ENCODE results near the gene SPRN.

DNA sequence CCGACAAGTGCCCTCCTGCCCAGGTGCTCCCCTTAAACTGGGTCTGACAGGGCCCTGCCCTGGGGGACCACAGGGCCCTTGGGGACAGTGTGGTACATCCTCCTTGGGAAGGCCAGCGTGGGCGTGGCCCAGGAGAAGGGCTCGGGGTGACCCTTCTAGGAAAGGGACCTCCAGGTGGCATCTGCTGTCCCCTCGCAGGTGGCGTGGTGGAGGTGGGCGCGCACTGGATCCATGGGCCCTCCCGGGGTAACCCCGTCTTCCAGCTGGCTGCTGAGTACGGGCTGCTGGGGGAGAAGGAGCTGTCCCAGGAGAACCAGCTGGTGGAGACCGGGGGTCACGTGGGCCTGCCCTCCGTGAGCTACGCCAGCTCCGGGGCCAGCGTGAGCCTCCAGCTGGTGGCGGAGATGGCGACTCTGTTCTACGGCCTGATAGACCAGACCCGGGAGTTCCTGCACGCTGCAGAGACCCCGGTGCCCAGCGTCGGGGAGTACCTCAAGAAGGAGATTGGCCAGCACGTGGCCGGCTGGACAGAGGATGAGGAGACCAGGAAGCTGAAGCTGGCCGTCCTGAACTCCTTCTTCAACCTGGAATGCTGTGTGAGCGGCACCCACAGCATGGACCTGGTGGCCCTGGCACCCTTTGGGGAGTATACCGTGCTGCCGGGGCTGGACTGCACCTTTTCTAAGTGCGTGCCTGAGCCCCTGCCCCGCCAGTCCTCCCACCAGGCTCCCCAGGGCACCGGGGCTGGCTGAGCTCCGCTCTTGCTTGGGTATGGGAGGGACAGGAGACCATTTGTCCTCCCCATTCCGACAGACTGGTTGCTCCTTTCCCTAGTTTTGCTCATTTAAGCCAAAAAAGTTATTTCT lies 44.4 kb downstream of the SPRN start:
- TF ChIP-seq, protein P1, sequence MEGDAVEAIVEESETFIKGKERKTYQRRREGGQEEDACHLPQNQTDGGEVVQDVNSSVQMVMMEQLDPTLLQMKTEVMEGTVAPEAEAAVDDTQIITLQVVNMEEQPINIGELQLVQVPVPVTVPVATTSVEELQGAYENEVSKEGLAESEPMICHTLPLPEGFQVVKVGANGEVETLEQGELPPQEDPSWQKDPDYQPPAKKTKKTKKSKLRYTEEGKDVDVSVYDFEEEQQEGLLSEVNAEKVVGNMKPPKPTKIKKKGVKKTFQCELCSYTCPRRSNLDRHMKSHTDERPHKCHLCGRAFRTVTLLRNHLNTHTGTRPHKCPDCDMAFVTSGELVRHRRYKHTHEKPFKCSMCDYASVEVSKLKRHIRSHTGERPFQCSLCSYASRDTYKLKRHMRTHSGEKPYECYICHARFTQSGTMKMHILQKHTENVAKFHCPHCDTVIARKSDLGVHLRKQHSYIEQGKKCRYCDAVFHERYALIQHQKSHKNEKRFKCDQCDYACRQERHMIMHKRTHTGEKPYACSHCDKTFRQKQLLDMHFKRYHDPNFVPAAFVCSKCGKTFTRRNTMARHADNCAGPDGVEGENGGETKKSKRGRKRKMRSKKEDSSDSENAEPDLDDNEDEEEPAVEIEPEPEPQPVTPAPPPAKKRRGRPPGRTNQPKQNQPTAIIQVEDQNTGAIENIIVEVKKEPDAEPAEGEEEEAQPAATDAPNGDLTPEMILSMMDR (conservative IDR thresholded peaks at IDR 0.05; ENCODE audit: low read depth, low read length), result no peak
- no peak for TF ChIP-seq EZH2 (IDR thresholded peaks at IDR 0.05; ENCODE audit: borderline replicate concordance, low read depth, low read length, poor library complexity, severe bottlenecking)

Measured in A673 (cell line).